Prostate gland (tissue), 2 donors: Measurements from ENCODE around the gene ATP12A.

ENCODE experiments used
- CTCF ChIP-seq, 4 experiments: fragments of 200-600 bp in 2 of 4; fragments of 450-650 bp in 2 of 4; sonication (generic) in 2 of 4; IDR thresholded peaks; 1 replicate in 3 of 4; 2 replicates in 1 of 4; pipeline ENCODE4 v1.5.1; 2016 to 2019; ENCODE audit warnings: antibody characterized with exemption in 4 of 4, mild to moderate bottlenecking in 2 of 4, moderate library complexity in 2 of 4
- POLR2A ChIP-seq: fragments of 450-650 bp; IDR thresholded peaks from one replicate; pipeline ENCODE4 v1.6.1; 2016; ENCODE audit warnings: antibody characterized with exemption, mild to moderate bottlenecking
- POLR2AphosphoS5 ChIP-seq: sonication (generic); formaldehyde crosslinking; IDR thresholded peaks from one replicate; pipeline ENCODE4 v1.6.1; 2017; ENCODE audit warnings: antibody characterized with exemption

GRCh38 chr13:24630851-24631620, 49.2 kb upstream of the ATP12A start:
- TF ChIP-seq CTCF (IDR thresholded peaks at IDR 0.05) (no peak), POLR2A (no peak), POLR2AphosphoS5 (no peak)
